ENCODE measurements around the gene PANK4.

PANK4 gene

GRCh38 chr1:2476061-2476999, 50.1 kb downstream of the PANK4 start, which contains the start of gene PLCH2:
Gene PLCH2, plus strand, starts transcription at chr1:2476289. Its CDS starts 300 bp downstream, at chr1:2476589.
- TF ChIP-seq EP300 (IDR thresholded peaks at IDR 0.05; ENCODE audit: borderline replicate concordance) (no peak), NFIC (IDR thresholded peaks at IDR 0.05) (no peak), TAF1 (IDR thresholded peaks at IDR 0.05; ENCODE audit: low read depth) (no peak), ZBTB7A (IDR thresholded peaks at IDR 0.05; ENCODE audit: low read depth) (no peak), CEBPB (IDR thresholded peaks at IDR 0.05) (no peak), TEAD4 (IDR thresholded peaks at IDR 0.05) (no peak), RAD21 (IDR thresholded peaks at IDR 0.05; ENCODE audit: low read depth) (no peak), MAX (IDR thresholded peaks at IDR 0.05) (no peak), USF1 (IDR thresholded peaks at IDR 0.05) (no peak), YY1 (IDR thresholded peaks at IDR 0.05; ENCODE audit: low read depth) (no peak), FOXM1 (IDR thresholded peaks at IDR 0.05; ENCODE audit: borderline replicate concordance, low read depth) (no peak), TCF12 (IDR thresholded peaks at IDR 0.05; ENCODE audit: low read depth) (no peak), REST (IDR thresholded peaks at IDR 0.05; ENCODE audit: low read depth) (no peak), EGR1 (IDR thresholded peaks at IDR 0.05) (no peak), CREB1 (IDR thresholded peaks at IDR 0.05; ENCODE audit: low read depth) (no peak)

GRCh38 chr1:2475571-2475970, 50.8 kb downstream of the PANK4 start:
- no peak for TF ChIP-seq EGR1 (IDR thresholded peaks at IDR 0.05)
- no peak for TF ChIP-seq CREB1 (IDR thresholded peaks at IDR 0.05; ENCODE audit: low read depth)
- TF ChIP-seq MAX (IDR thresholded peaks at IDR 0.05) = no peak
- no peak for TF ChIP-seq EP300 (IDR thresholded peaks at IDR 0.05; ENCODE audit: borderline replicate concordance)
- no peak for TF ChIP-seq CEBPB (IDR thresholded peaks at IDR 0.05)
- TF ChIP-seq ZBTB7A (IDR thresholded peaks at IDR 0.05; ENCODE audit: low read depth) = no peak
- TF ChIP-seq TCF12 (IDR thresholded peaks at IDR 0.05; ENCODE audit: low read depth) = no peak
- no peak for TF ChIP-seq YY1 (IDR thresholded peaks at IDR 0.05; ENCODE audit: low read depth)
- no peak for TF ChIP-seq USF1 (IDR thresholded peaks at IDR 0.05)
- no peak for TF ChIP-seq NFIC (IDR thresholded peaks at IDR 0.05)
- no peak for TF ChIP-seq RAD21 (IDR thresholded peaks at IDR 0.05; ENCODE audit: low read depth)
- TF ChIP-seq TAF1 (IDR thresholded peaks at IDR 0.05; ENCODE audit: low read depth) = no peak
- no peak for TF ChIP-seq FOXM1 (IDR thresholded peaks at IDR 0.05; ENCODE audit: borderline replicate concordance, low read depth)
- no peak for TF ChIP-seq TEAD4 (IDR thresholded peaks at IDR 0.05)
- TF ChIP-seq REST (IDR thresholded peaks at IDR 0.05; ENCODE audit: low read depth) = no peak

GRCh38 chr1:2474933-2475371, 51.4 kb downstream of the PANK4 start:
- no peak for TF ChIP-seq EP300 (IDR thresholded peaks at IDR 0.05; ENCODE audit: borderline replicate concordance)
- no peak for TF ChIP-seq RAD21 (IDR thresholded peaks at IDR 0.05; ENCODE audit: low read depth)
- TF ChIP-seq YY1 (IDR thresholded peaks at IDR 0.05; ENCODE audit: low read depth) = no peak
- TF ChIP-seq ZBTB7A (IDR thresholded peaks at IDR 0.05; ENCODE audit: low read depth) = no peak
- no peak for TF ChIP-seq NFIC (IDR thresholded peaks at IDR 0.05)
- TF ChIP-seq USF1 (IDR thresholded peaks at IDR 0.05) = no peak
- TF ChIP-seq MAX (IDR thresholded peaks at IDR 0.05) = no peak
- TF ChIP-seq REST (IDR thresholded peaks at IDR 0.05; ENCODE audit: low read depth) = no peak
- no peak for TF ChIP-seq TEAD4 (IDR thresholded peaks at IDR 0.05)
- no peak for TF ChIP-seq EGR1 (IDR thresholded peaks at IDR 0.05)
- no peak for TF ChIP-seq CEBPB (IDR thresholded peaks at IDR 0.05)
- no peak for TF ChIP-seq TCF12 (IDR thresholded peaks at IDR 0.05; ENCODE audit: low read depth)
- TF ChIP-seq TAF1 (IDR thresholded peaks at IDR 0.05; ENCODE audit: low read depth) = no peak
- TF ChIP-seq CREB1 (IDR thresholded peaks at IDR 0.05; ENCODE audit: low read depth) = no peak
- no peak for TF ChIP-seq FOXM1 (IDR thresholded peaks at IDR 0.05; ENCODE audit: borderline replicate concordance, low read depth)
